K562 (cell line): ENCODE results near the gene NUB1. TPM values are rescaled to one million over a fixed set of nuclear protein-coding genes. Genes with fewer than 3 reads are reported as not detected.

Experiments used
- ATAC-seq: fragments of 200-7000 bp; cut with Tn5 transposase; 3 replicates; pipeline ENCODE4 v1.9.1; 2020; ENCODE audit warnings: moderate library complexity
- BruUV-seq: library from RNA; stranded (reverse); fragments of 400-500 nt; replicated peaks from 2 replicates; lab custom pipeline; 2021; lab: Mats Ljungman, UMichigan
- CTCF ChIA-PET: fragments of 300-600 bp; formaldehyde crosslinking; extraction: SDS; loops from one replicate; lab custom pipeline; 2021; ENCODE audit warnings: low intra/inter-chr PET ratio; lab: Yijun Ruan, JAX
- POLR2A ChIA-PET: fragments of 300-600, 350-650 bp; sonication (Branson Sonifier 250); formaldehyde crosslinking; extraction: SDS; loops from one replicate; lab custom pipeline; 2021; ENCODE audit warnings: antibody characterized with exemption, inconsistent platforms; lab: Yijun Ruan, JAX
- DNase-seq, 4 experiments: peaks; one replicate each; pipeline versions ENCODE4 v3.0.0 to v3.0.0-alpha.2; 2011 to 2018; ENCODE audit warnings: low spot score in 3 of 4, mixed read lengths in 3 of 4; ENCODE audit errors: extremely low read depth in 1 of 4
- FAIRE-seq: peaks from 2 replicates; lab custom pipeline; 2011; peaks lifted over from hg19 to GRCh38; lab: Jason Lieb, UNC
- H2AFZ ChIP-seq: 2 replicates; pipeline ENCODE4 v1.6.0; 2011; ENCODE audit warnings: low read depth, low read length, control low read depth, inconsistent platforms
- H3K27ac ChIP-seq: fragments of 200-600 bp; 3 replicates; pipeline ENCODE4 v1.8.0; 2011; ENCODE audit warnings: low read depth, mild to moderate bottlenecking, control low read depth, inconsistent platforms, low read length, moderate library complexity, mixed read lengths; ENCODE audit errors: extremely low read depth
- H3K27me3 ChIP-seq, 2 experiments: fragments of 300-600 bp in 1 of 2; 2 replicates in 1 of 2; 3 replicates in 1 of 2; pipeline versions ENCODE4 v1.6.0 to v1.8.0; 2011; ENCODE audit warnings: inconsistent platforms in 2 of 2, low read length in 2 of 2, mild to moderate bottlenecking in 1 of 2, mixed read lengths in 1 of 2, moderate library complexity in 1 of 2; ENCODE audit not compliant: control insufficient read depth in 2 of 2, insufficient read depth in 2 of 2
- H3K36me3 ChIP-seq: fragments of 300-600 bp; 3 replicates; pipeline ENCODE4 v1.8.0; 2011; ENCODE audit warnings: mild to moderate bottlenecking, low read length, inconsistent platforms; ENCODE audit not compliant: control insufficient read depth, insufficient read depth
- H3K4me1 ChIP-seq, 2 experiments: fragments of 200-600 bp in 1 of 2; replicated peaks in 1 of 2; 2 replicates in 1 of 2; 3 replicates in 1 of 2; pipeline versions ENCODE4 v1.5.1 to v1.8.0; 2011; ENCODE audit warnings: inconsistent platforms in 2 of 2, low read length in 2 of 2, mild to moderate bottlenecking in 1 of 2, mixed read lengths in 1 of 2, moderate library complexity in 1 of 2; ENCODE audit not compliant: control insufficient read depth in 2 of 2, insufficient read depth in 2 of 2
- H3K4me2 ChIP-seq: 2 replicates; pipeline ENCODE4 v1.6.1; 2011; ENCODE audit warnings: low read length, control low read depth, inconsistent platforms, mixed read lengths; ENCODE audit not compliant: insufficient read depth
- H3K4me3 ChIP-seq: fragments of 200-600 bp; sonication (generic), shearing (Covaris generic); 2 replicates; pipeline ENCODE4 v1.5.1; 2016; ENCODE audit warnings: control low read depth, inconsistent platforms
- H3K79me2 ChIP-seq: fragments of 200-600 bp; 3 replicates; pipeline ENCODE4 v1.8.0; 2011; ENCODE audit warnings: low read length, inconsistent platforms; ENCODE audit not compliant: control insufficient read depth, insufficient read depth
- H3K9ac ChIP-seq, 2 experiments: 2 replicates each; pipeline versions ENCODE4 v1.6.0 to v1.6.1; 2011; ENCODE audit warnings: low read depth in 2 of 2, low read length in 2 of 2, control low read depth in 1 of 2, inconsistent platforms in 1 of 2, mild to moderate bottlenecking in 1 of 2, mixed read lengths in 1 of 2; ENCODE audit not compliant: insufficient read depth in 1 of 2
- H3K9me1 ChIP-seq: one replicate; pipeline ENCODE4 v1.6.0; 2011; ENCODE audit warnings: inconsistent platforms, mild to moderate bottlenecking, low read length, moderate library complexity; ENCODE audit not compliant: control insufficient read depth, insufficient read depth
- H3K9me3 ChIP-seq: replicated peaks from 2 replicates; pipeline ENCODE4 v1.5.1; 2011; ENCODE audit warnings: low read depth, low read length, inconsistent platforms; ENCODE audit not compliant: control insufficient read depth, insufficient read depth
- H4K20me1 ChIP-seq: replicated peaks from 2 replicates; pipeline ENCODE4 v1.6.1; 2011; ENCODE audit warnings: low read length, inconsistent platforms, mixed read lengths; ENCODE audit not compliant: control insufficient read depth, insufficient read depth
- ATF3 ChIP-seq, 2 experiments: fragments of 450-650 bp in 1 of 2; sonication (generic) in 1 of 2; formaldehyde crosslinking in 1 of 2; IDR thresholded peaks in 1 of 2; conservative IDR thresholded peaks in 1 of 2; 2 replicates each; pipeline versions ENCODE4 v1.6.1 to v1.8.1; 2016 to 2023; ENCODE audit warnings: mild to moderate bottlenecking in 2 of 2, moderate library complexity in 2 of 2, inconsistent platforms in 1 of 2, missing genetic modification reagents in 1 of 2
- ATF7 ChIP-seq: fragments of 450-650 bp; IDR thresholded peaks from 2 replicates; pipeline ENCODE4 v1.7.1; 2014; ENCODE audit warnings: mild to moderate bottlenecking, moderate library complexity
- CHD2 ChIP-seq: IDR thresholded peaks from 2 replicates; pipeline ENCODE4 v1.6.1; 2011; ENCODE audit warnings: low read depth, low read length
- MEF2D ChIP-seq: conservative IDR thresholded peaks from 2 replicates; pipeline ENCODE4 v1.6.1; 2016; ENCODE audit warnings: low read depth, missing genetic modification characterization, missing compliant biosample characterization
- PHF20 ChIP-seq: fragments of 450-650 bp; IDR thresholded peaks from 2 replicates; pipeline ENCODE4 v1.6.1; 2018; ENCODE audit not compliant: partially characterized antibody
- ZNF146 ChIP-seq: IDR thresholded peaks from one replicate; pipeline ENCODE4 v1.6.1; 2018; ENCODE audit warnings: missing compliant biosample characterization; ENCODE audit not compliant: unreplicated experiment
- ZNF76 ChIP-seq: fragments of 250-450 bp; sonication (Bioruptor Pico); IDR thresholded peaks from 2 replicates; pipeline ENCODE4 v1.4.0; 2020; ENCODE audit warnings: mild to moderate bottlenecking, moderate library complexity, borderline replicate concordance
- WGBS: fragments of 100-300 bp; shearing (Covaris generic); methylation state at CpG from one replicate; pipeline ENCODE4 v1.1.6; 2016; ENCODE audit warnings: low coverage, mixed read lengths; ENCODE audit not compliant: insufficient coverage; ENCODE audit errors: missing lambda C conversion rate; 5-methylcytosine and 5-hydroxymethylcytosine counted together
- in situ Hi-C: fragments of 300-500 bp; cut with MboI; formaldehyde crosslinking; loops from 4 replicates; pipeline ENCODE4 v1.15.0; 2018; ENCODE audit warnings: inconsistent platforms, mixed read lengths
- intact Hi-C: fragments of 100-400 bp; cut with micrococcal nuclease; formaldehyde crosslinking; loops from 2 replicates; pipeline ENCODE4 v1.14.2; 2022
- polyA plus RNA-seq, 8 experiments: library from polyadenylated mRNA; depleted of rRNA in 4 of 8; stranded (reverse) in 5 of 8; unstranded in 3 of 8; fragments of >200 nt; fragmentation: Nextera tagmentation in 2 of 8; fragmentation: Illumina TruSeq in 1 of 8; extraction: Ambion mirVana in 2 of 8; extraction: Trizol in 1 of 8; gene quantifications; 2 replicates each; pipeline versions ENCODE4 v1.2.1 to v1.2.3, GENCODE V29; 2011 to 2014; ENCODE audit warnings: inconsistent platforms in 1 of 8, missing spikeins in 1 of 8
- total RNA-seq, 7 experiments: library from RNA; depleted of rRNA in 6 of 7; stranded (reverse); fragments of >200 nt in 6 of 7; fragmentation: Illumina TruSeq in 2 of 7; extraction: Trizol in 2 of 7; gene quantifications; 2 replicates each; pipeline versions ENCODE4 v1.2.1 to v1.2.3, GENCODE V29; 2011 to 2021; ENCODE audit warnings: low replicate concordance in 1 of 7
- TF ChIP-seq, protein P1 (sequence below): fragments of 250-450 bp; sonication (Bioruptor Pico); IDR thresholded peaks from 2 replicates; pipeline ENCODE4 v1.5.0; 2021
- TF ChIP-seq, protein P2 (sequence below), 2 experiments: fragments of 450-650 bp; formaldehyde crosslinking in 1 of 2; IDR thresholded peaks; 2 replicates each; pipeline versions ENCODE4 v1.4.0 to v1.6.1; 2014 to 2020; ENCODE audit warnings: mild to moderate bottlenecking in 2 of 2, borderline replicate concordance in 1 of 2, low read depth in 1 of 2

Gene NUB1
- total and polyA plus RNA-seq, 9 of the 15 experiments (the other 6 are each of a cell fraction or from before 2014, with no cell fraction given), result 43.2 to 159 (median 85.2) TPM

GRCh38 chr7:151334628-151335027 is 7.0 kb upstream of the NUB1 start (continued):
- TF ChIP-seq ZNF146 (CRISPR knock-in tag), result no peak
- TF ChIP-seq ZNF76, result no peak
- 0 out of 2 replicates have a peak, but pooled peaks have one; percentile 7 for TF ChIP-seq MEF2D
- no peak for TF ChIP-seq PHF20
- TF ChIP-seq ATF7, result no peak

- intact Hi-C loops (no loop called here), in situ Hi-C loops (no loop called here)
- Histone ChIP-seq H3K27ac (no peak overlapping the region), H3K79me2 (no peaks in the 10 kb centered on the region), H3K9me1 (no peaks in the 10 kb centered on the region), H3K9ac (no peak overlapping the region), H4K20me1 (no peaks in the 10 kb centered on the region), H3K9me3 (no peaks in the 10 kb centered on the region), H3K4me2 (no peak overlapping the region), H3K27me3 (peaks cover 24 to 35% of the 10 kb centered on the region in 2 experiments)
- BruUV-seq, result no TSS peak
- ATAC-seq, result no peak
- ChIA-PET CTCF (no interaction called here), POLR2A (interaction anchor here (1.0 kb wide), 1 partner anchor 61 kb away, joined by 3 read pairs; no protein-coding TSS in a partner anchor)
- DNase-seq, result no peak
- WGBS, result 12% methylated on average over 12 of the region's 12 CpGs
- TF ChIP-seq CHD2 (no peak), ATF3 (IDR thresholded peaks at IDR 0.05) (peak; percentile 12; the same call in 1 of the 2 replicates), ATF3 (CRISPR knock-in tag; conservative IDR thresholded peaks at IDR 0.05) (no peak)
- TF ChIP-seq, protein P1, sequence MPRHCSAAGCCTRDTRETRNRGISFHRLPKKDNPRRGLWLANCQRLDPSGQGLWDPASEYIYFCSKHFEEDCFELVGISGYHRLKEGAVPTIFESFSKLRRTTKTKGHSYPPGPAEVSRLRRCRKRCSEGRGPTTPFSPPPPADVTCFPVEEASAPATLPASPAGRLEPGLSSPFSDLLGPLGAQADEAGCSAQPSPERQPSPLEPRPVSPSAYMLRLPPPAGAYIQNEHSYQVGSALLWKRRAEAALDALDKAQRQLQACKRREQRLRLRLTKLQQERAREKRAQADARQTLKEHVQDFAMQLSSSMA (CRISPR knock-in tag), result no peak
- TF ChIP-seq, protein P2, sequence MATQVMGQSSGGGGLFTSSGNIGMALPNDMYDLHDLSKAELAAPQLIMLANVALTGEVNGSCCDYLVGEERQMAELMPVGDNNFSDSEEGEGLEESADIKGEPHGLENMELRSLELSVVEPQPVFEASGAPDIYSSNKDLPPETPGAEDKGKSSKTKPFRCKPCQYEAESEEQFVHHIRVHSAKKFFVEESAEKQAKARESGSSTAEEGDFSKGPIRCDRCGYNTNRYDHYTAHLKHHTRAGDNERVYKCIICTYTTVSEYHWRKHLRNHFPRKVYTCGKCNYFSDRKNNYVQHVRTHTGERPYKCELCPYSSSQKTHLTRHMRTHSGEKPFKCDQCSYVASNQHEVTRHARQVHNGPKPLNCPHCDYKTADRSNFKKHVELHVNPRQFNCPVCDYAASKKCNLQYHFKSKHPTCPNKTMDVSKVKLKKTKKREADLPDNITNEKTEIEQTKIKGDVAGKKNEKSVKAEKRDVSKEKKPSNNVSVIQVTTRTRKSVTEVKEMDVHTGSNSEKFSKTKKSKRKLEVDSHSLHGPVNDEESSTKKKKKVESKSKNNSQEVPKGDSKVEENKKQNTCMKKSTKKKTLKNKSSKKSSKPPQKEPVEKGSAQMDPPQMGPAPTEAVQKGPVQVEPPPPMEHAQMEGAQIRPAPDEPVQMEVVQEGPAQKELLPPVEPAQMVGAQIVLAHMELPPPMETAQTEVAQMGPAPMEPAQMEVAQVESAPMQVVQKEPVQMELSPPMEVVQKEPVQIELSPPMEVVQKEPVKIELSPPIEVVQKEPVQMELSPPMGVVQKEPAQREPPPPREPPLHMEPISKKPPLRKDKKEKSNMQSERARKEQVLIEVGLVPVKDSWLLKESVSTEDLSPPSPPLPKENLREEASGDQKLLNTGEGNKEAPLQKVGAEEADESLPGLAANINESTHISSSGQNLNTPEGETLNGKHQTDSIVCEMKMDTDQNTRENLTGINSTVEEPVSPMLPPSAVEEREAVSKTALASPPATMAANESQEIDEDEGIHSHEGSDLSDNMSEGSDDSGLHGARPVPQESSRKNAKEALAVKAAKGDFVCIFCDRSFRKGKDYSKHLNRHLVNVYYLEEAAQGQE (IDR thresholded peaks at IDR 0.05; ENCODE audit: borderline replicate concordance), result peak; percentile 31
- TF ChIP-seq, protein P2 (CRISPR knock-in tag; IDR thresholded peaks at IDR 0.05; ENCODE audit: low read depth), result no peak
- TF ChIP-seq, all 486 proteins: peak for 2
- Histone ChIP-seq H3K36me3 (no peaks in the 10 kb centered on the region), H3K4me3 (no peak overlapping the region), H2AFZ (no peak overlapping the region), H3K4me1 (peaks cover 2% of the 10 kb centered on the region in 2 experiments; a peak in 3 of 5 replicates)
- FAIRE-seq, result no peak
Measured at GRCh38 chr7:151336027-151336708, 5.4 kb upstream of the NUB1 start.
